Mesenchymal stem cell (in vitro differentiated cells and primary cell): ENCODE measurements around the gene DDX46.

Source experiments
- DNase-seq: peaks from one replicate; pipeline ENCODE4 v3.0.0-alpha.2; 2013
- H2AFZ ChIP-seq: one replicate; pipeline ENCODE4 v1.6.1; 2013; ENCODE audit warnings: low read depth, mild to moderate bottlenecking, control low read depth, inconsistent platforms, low read length, moderate library complexity
- H2AK5ac ChIP-seq: 2 replicates; pipeline ENCODE4 v1.6.1; 2013; ENCODE audit warnings: low read length, moderate library complexity, mild to moderate bottlenecking, inconsistent platforms; ENCODE audit not compliant: severe bottlenecking
- H2BK120ac ChIP-seq: one replicate; pipeline ENCODE4 v1.6.1; 2013; ENCODE audit warnings: low read depth, mild to moderate bottlenecking, inconsistent platforms, low read length, moderate library complexity
- H2BK12ac ChIP-seq, 2 experiments: one replicate each; pipeline ENCODE4 v1.6.1; 2013; ENCODE audit warnings: inconsistent platforms in 2 of 2, low read length in 2 of 2, mild to moderate bottlenecking in 2 of 2, moderate library complexity in 2 of 2, control low read depth in 1 of 2
- H2BK15ac ChIP-seq: one replicate; pipeline ENCODE4 v1.6.1; 2013; ENCODE audit warnings: mild to moderate bottlenecking, low read depth, inconsistent platforms; ENCODE audit not compliant: poor library complexity, severe bottlenecking
- H2BK5ac ChIP-seq: 2 replicates; pipeline ENCODE4 v1.6.1; 2013; ENCODE audit warnings: low read depth, mild to moderate bottlenecking, low read length, control low read depth, inconsistent platforms; ENCODE audit not compliant: poor library complexity, severe bottlenecking
- H3K14ac ChIP-seq, 2 experiments: one replicate each; pipeline ENCODE4 v1.6.1; 2013; ENCODE audit warnings: inconsistent platforms in 2 of 2, low read length in 2 of 2, control low read depth in 1 of 2, mild to moderate bottlenecking in 1 of 2, moderate library complexity in 1 of 2
- H3K18ac ChIP-seq, 2 experiments: one replicate each; pipeline ENCODE4 v1.6.1; 2013; ENCODE audit warnings: inconsistent platforms in 2 of 2, low read length in 2 of 2, control low read depth in 1 of 2, low read depth in 1 of 2, mild to moderate bottlenecking in 1 of 2
- H3K23ac ChIP-seq, 2 experiments: one replicate each; pipeline ENCODE4 v1.6.1; 2013; ENCODE audit warnings: inconsistent platforms in 2 of 2, low read length in 2 of 2, mild to moderate bottlenecking in 2 of 2, moderate library complexity in 2 of 2, control low read depth in 1 of 2
- H3K27ac ChIP-seq: 2 replicates; pipeline ENCODE4 v1.5.1; 2013; ENCODE audit warnings: mild to moderate bottlenecking, moderate library complexity, low read length, control low read depth, inconsistent platforms; ENCODE audit not compliant: poor library complexity, severe bottlenecking
- H3K27me3 ChIP-seq, 2 experiments: 2 replicates each; pipeline versions ENCODE4 v1.6.1 to v1.7.0; 2013; ENCODE audit warnings: low read length in 2 of 2, mild to moderate bottlenecking in 2 of 2, moderate library complexity in 2 of 2, control low read depth in 1 of 2, inconsistent platforms in 1 of 2; ENCODE audit not compliant: control insufficient read depth in 1 of 2, insufficient read depth in 1 of 2
- H3K36me3 ChIP-seq, 2 experiments: 2 replicates each; pipeline versions ENCODE4 v1.6.1 to v1.7.0; 2013; ENCODE audit warnings: low read length in 2 of 2, control low read depth in 1 of 2, inconsistent platforms in 1 of 2, low read depth in 1 of 2, mild to moderate bottlenecking in 1 of 2; ENCODE audit not compliant: insufficient read depth in 2 of 2, control insufficient read depth in 1 of 2
- H3K4ac ChIP-seq, 2 experiments: one replicate each; pipeline ENCODE4 v1.6.1; 2013; ENCODE audit warnings: inconsistent platforms in 2 of 2, low read length in 2 of 2, mild to moderate bottlenecking in 2 of 2, moderate library complexity in 2 of 2, control low read depth in 1 of 2, low read depth in 1 of 2
- H3K4me1 ChIP-seq: 2 replicates; pipeline ENCODE4 v1.6.1; 2013; ENCODE audit warnings: low read depth, low read length, control low read depth; ENCODE audit not compliant: control insufficient read depth, insufficient read depth
- H3K4me2 ChIP-seq: 2 replicates; pipeline ENCODE4 v1.6.1; 2013; ENCODE audit warnings: low read length, mild to moderate bottlenecking, inconsistent platforms; ENCODE audit not compliant: poor library complexity, severe bottlenecking
- H3K4me3 ChIP-seq, 2 experiments: 2 replicates each; pipeline versions ENCODE4 v1.5.1 to v1.7.0; 2013; ENCODE audit warnings: low read length in 2 of 2, mild to moderate bottlenecking in 2 of 2, control low read depth in 1 of 2, low read depth in 1 of 2; ENCODE audit not compliant: insufficient read depth in 1 of 2
- H3K79me1 ChIP-seq: replicated peaks from 2 replicates; pipeline ENCODE4 v1.6.1; 2013; ENCODE audit warnings: mild to moderate bottlenecking, control low read depth, low read length, inconsistent platforms; ENCODE audit not compliant: poor library complexity, severe bottlenecking
- H3K9ac ChIP-seq: 2 replicates; pipeline ENCODE4 v1.7.0; 2013; ENCODE audit warnings: mild to moderate bottlenecking, low read length, moderate library complexity
- H3K9me3 ChIP-seq: 2 replicates; pipeline ENCODE4 v1.7.0; 2013; ENCODE audit warnings: mild to moderate bottlenecking, low read length; ENCODE audit not compliant: control insufficient read depth
- H4K8ac ChIP-seq: one replicate; pipeline ENCODE4 v1.6.1; 2013; ENCODE audit warnings: inconsistent platforms, mild to moderate bottlenecking, low read length, moderate library complexity
- H4K91ac ChIP-seq: one replicate; pipeline ENCODE4 v1.6.1; 2013; ENCODE audit warnings: mild to moderate bottlenecking, low read length, inconsistent platforms
- WGBS: methylation state at CpG from one replicate; pipeline ENCODE4 v1.1.7; 2013; ENCODE audit warnings: mixed read lengths; 5-methylcytosine and 5-hydroxymethylcytosine counted together

The DDX46 gene

GRCh38 chr5:134825212-134825611 is 66.6 kb downstream of the DDX46 start:
- Histone ChIP-seq H2AK5ac (no peak overlapping the region), H3K4me2 (no peak overlapping the region), H3K14ac (no peak overlapping the region), H3K4me1 (no peaks in the 10 kb centered on the region), H3K4ac (no peak overlapping the region), H4K8ac (no peak overlapping the region), H3K9me3 (no peaks in the 10 kb centered on the region), H3K36me3 (peaks cover 16 to 79% of the 10 kb centered on the region in 2 experiments), H2AFZ (no peak overlapping the region), H3K18ac (no peak overlapping the region), H3K27me3 (no peaks in the 10 kb centered on the region), H2BK120ac (no peak overlapping the region), H3K4me3 (no peak overlapping the region), H3K79me1 (peaks cover 12% of the 10 kb centered on the region), H2BK5ac (no peak overlapping the region), H4K91ac (no peak overlapping the region), H2BK12ac (no peak overlapping the region), H2BK15ac (no peak overlapping the region), H3K23ac (no peak overlapping the region), H3K9ac (no peak overlapping the region), H3K27ac (no peak overlapping the region)
- WGBS = over 99% methylated on average over 4 of the region's 7 CpGs
- DNase-seq = no peak

- Histone ChIP-seq H3K27ac (peak overlapping the region; percentile 92), H3K4ac (no peak overlapping the region), H2AK5ac (no peak overlapping the region), H3K79me1 (peaks cover 5% of the 10 kb centered on the region), H3K23ac (no peak overlapping the region), H3K4me3 (no peak overlapping the region), H3K9me3 (no peaks in the 10 kb centered on the region), H2BK12ac (no peak overlapping the region), H2BK15ac (no peak overlapping the region), H3K27me3 (no peaks in the 10 kb centered on the region), H3K4me1 (peaks cover 2% of the 10 kb centered on the region), H4K8ac (no peak overlapping the region), H2BK5ac (no peak overlapping the region), H3K9ac (no peak overlapping the region), H3K14ac (no peak overlapping the region), H2AFZ (no peak overlapping the region), H3K4me2 (no peak overlapping the region), H3K36me3 (peaks cover 12 to 42% of the 10 kb centered on the region in 2 experiments), H2BK120ac (no peak overlapping the region), H3K18ac (no peak overlapping the region), H4K91ac (no peak overlapping the region)
- DNase-seq = peak; percentile 30
- WGBS = 97% methylated on average over 1 of the region's 3 CpGs
Observed at GRCh38 chr5:134833340-134834032, 74.9 kb downstream of the DDX46 start.

- no peak overlapping the region for H3K4me2 ChIP-seq
- no peaks in the 10 kb centered on the region for H3K27me3 ChIP-seq
- no peak overlapping the region for H2BK12ac ChIP-seq
- DNase-seq = no peak
- H2BK120ac ChIP-seq = no peak overlapping the region
- peaks cover 5% of the 10 kb centered on the region for H3K79me1 ChIP-seq
- H2AK5ac ChIP-seq = no peak overlapping the region
- H3K18ac ChIP-seq = no peak overlapping the region
- no peak overlapping the region for H4K91ac ChIP-seq
- H3K36me3 ChIP-seq = peaks cover 17 to 44% of the 10 kb centered on the region in 2 experiments
- H3K14ac ChIP-seq = no peak overlapping the region
- H3K27ac ChIP-seq = no peak overlapping the region
- H4K8ac ChIP-seq = no peak overlapping the region
- H2AFZ ChIP-seq = no peak overlapping the region
- no peak overlapping the region for H3K4ac ChIP-seq
- H3K9ac ChIP-seq = no peak overlapping the region
- no peak overlapping the region for H3K4me3 ChIP-seq
- WGBS = 100% methylated on average over 1 of the region's 2 CpGs
- peaks cover 2% of the 10 kb centered on the region for H3K4me1 ChIP-seq
- H2BK5ac ChIP-seq = no peak overlapping the region
- no peaks in the 10 kb centered on the region for H3K9me3 ChIP-seq
- no peak overlapping the region for H2BK15ac ChIP-seq
- no peak overlapping the region for H3K23ac ChIP-seq
Observed at GRCh38 chr5:134835623-134836022, 77.0 kb downstream of the DDX46 start.

GRCh38 chr5:134837530-134838181 is 79.1 kb downstream of the DDX46 start:
- no peaks in the 10 kb centered on the region for H3K27me3 ChIP-seq
- H3K4me2 ChIP-seq = no peak overlapping the region
- H3K79me1 ChIP-seq = peaks cover 5% of the 10 kb centered on the region
- no peaks in the 10 kb centered on the region for H3K9me3 ChIP-seq
- no peak overlapping the region for H2AK5ac ChIP-seq
- H3K4me3 ChIP-seq = no peak overlapping the region
- H2BK12ac ChIP-seq = no peak overlapping the region
- peaks cover 17 to 46% of the 10 kb centered on the region in 2 experiments for H3K36me3 ChIP-seq
- no peak overlapping the region for H2BK5ac ChIP-seq
- DNase-seq = no peak
- no peak overlapping the region for H4K91ac ChIP-seq
- no peak overlapping the region for H3K4ac ChIP-seq
- no peak overlapping the region for H3K23ac ChIP-seq
- no peak overlapping the region for H2BK15ac ChIP-seq
- H2AFZ ChIP-seq = no peak overlapping the region
- no peak overlapping the region for H3K14ac ChIP-seq
- H3K4me1 ChIP-seq = peaks cover 2% of the 10 kb centered on the region
- 96% methylated on average over 3 of the region's 3 CpGs for WGBS
- H3K27ac ChIP-seq = no peak overlapping the region
- H3K9ac ChIP-seq = no peak overlapping the region
- no peak overlapping the region for H2BK120ac ChIP-seq
- H4K8ac ChIP-seq = no peak overlapping the region
- H3K18ac ChIP-seq = no peak overlapping the region
